Stimulated activated CD8-positive, alpha-beta memory T cell treated with anti-CD3 and anti-CD28 coated beads, Interleukin-7, amount 100 ng/mL, for 4 hours (primary cell): Measurements from ENCODE around the gene OR6Y1.

Experiments used
- DNase-seq, 2 donors: peaks; one replicate each; pipeline ENCODE4 v3.0.0-alpha.2; 2020; ENCODE audit warnings: low read depth in 2 of 2

The OR6Y1 gene

GRCh38 chr1:158554352-158554751 is at the start of gene OR6Y1:
OR6Y1 (minus strand) TSS chr1:158554405; CDS start chr1:158548105, 6,300 bp downstream.
- DNase-seq = no peak

GRCh38 chr1:158600735-158601134 is 46.5 kb upstream of the OR6Y1 start:
- DNase-seq = no peak

GRCh38 chr1:158586942-158587341 is 32.7 kb upstream of the OR6Y1 start:
- DNase-seq = no peak

- DNase-seq = no peak
Measured at GRCh38 chr1:158583962-158584361, 29.8 kb upstream of the OR6Y1 start.

- no peak for DNase-seq
Measured at GRCh38 chr1:158579733-158580132, 25.5 kb upstream of the OR6Y1 start, which contains the start of gene OR10X1. OR10X1 (minus strand) TSS chr1:158579899; CDS start chr1:158579899, 0 bp downstream.

- no peak for DNase-seq
Measured at GRCh38 chr1:158577561-158577960, 23.4 kb upstream of the OR6Y1 start.

GRCh38 chr1:158572226-158572625 is 18.0 kb upstream of the OR6Y1 start:
- no peak for DNase-seq

- no peak for DNase-seq
Measured at GRCh38 chr1:158570480-158570879, 16.3 kb upstream of the OR6Y1 start, which contains the start of gene OR6P1. OR6P1 (minus strand) TSS chr1:158570580; CDS start chr1:158563604, 6,976 bp downstream.

- no peak for DNase-seq
Measured at GRCh38 chr1:158564608-158565007, 10.4 kb upstream of the OR6Y1 start.

GRCh38 chr1:158563853-158564252 is 9.6 kb upstream of the OR6Y1 start:
- no peak for DNase-seq

- no peak for DNase-seq
Measured at GRCh38 chr1:158559696-158560095, 5.5 kb upstream of the OR6Y1 start.

- no peak for DNase-seq
Measured at GRCh38 chr1:158552296-158552695, 1.9 kb downstream of the OR6Y1 start.

- DNase-seq = no peak
Measured at GRCh38 chr1:158547533-158547932, 6.7 kb downstream of the OR6Y1 start.

- DNase-seq = no peak
Measured at GRCh38 chr1:158537609-158538008, 16.6 kb downstream of the OR6Y1 start.

- no peak for DNase-seq
Measured at GRCh38 chr1:158534496-158534895, 19.7 kb downstream of the OR6Y1 start.

- DNase-seq = no peak
Measured at GRCh38 chr1:158527190-158527815, 26.9 kb downstream of the OR6Y1 start.

GRCh38 chr1:158521666-158522058 is 32.5 kb downstream of the OR6Y1 start:
- DNase-seq = no peak

GRCh38 chr1:158520955-158521665 is 33.1 kb downstream of the OR6Y1 start:
- DNase-seq = no peak

GRCh38 chr1:158520021-158520420 is 34.2 kb downstream of the OR6Y1 start:
- no peak for DNase-seq

- no peak for DNase-seq
Measured at GRCh38 chr1:158516966-158517365, 37.2 kb downstream of the OR6Y1 start.

GRCh38 chr1:158509471-158510156 is 44.6 kb downstream of the OR6Y1 start:
- no peak for DNase-seq

GRCh38 chr1:158507511-158507910 is 46.7 kb downstream of the OR6Y1 start:
- no peak for DNase-seq
